NCI-H446 treated with DMSO at 0.1 percent for 48 hours (cell line): ENCODE data around the gene POLD4.
"Not testable (repeated sequence)": the region's sequence is repeated elsewhere in the genome, so short reads cannot be mapped to it uniquely, and the experiment has no call there.

Experiments used
- DNase-seq: peaks from one replicate; lab custom pipeline; 2025; lab: John Stamatoyannopoulos, UW

Gene POLD4

DNA sequence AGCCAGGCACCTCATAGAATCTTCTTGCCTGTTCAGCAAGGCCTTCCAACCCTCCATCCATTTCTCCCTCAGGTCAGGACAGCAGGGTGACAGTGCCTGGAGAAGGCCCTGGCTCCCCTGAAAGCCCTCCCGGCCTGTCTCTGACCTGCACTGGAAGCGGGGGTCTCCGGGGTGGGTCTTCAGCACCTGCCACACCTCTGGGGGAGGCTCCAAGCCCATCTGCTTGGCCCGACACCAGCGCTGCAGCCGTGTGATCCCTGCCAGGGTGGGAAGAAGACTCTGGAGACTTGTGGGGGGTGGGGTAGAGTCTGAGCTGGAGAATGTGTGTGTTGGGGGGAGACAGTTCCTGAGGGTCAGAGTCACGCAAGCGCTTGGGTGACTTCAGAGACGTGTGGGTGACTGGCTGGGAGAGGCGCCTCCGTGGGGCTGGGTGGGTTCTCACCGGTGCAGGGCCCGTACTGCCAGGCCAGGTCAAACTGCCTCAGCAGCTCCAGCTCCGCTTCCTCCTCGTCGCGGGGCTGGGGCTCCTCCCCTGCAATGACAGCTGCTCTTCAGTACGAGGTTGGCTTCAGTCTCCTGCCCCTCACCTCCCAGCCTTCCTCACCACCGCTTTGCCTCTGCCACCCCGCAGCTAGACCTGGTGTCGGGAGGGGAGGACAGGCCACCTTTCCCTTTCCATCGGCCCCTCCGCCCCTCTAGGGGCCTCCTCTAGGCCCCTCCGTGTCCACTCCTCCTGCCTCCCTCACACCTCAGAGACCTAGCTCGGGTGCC, 615 bp downstream of the POLD4 start:
- DNase-seq = no peak

- DNase-seq = peak; percentile 16
Measured at GRCh38 chr11:67351275-67352005, 1.9 kb downstream of the POLD4 start.

- DNase-seq = no peak
Measured at GRCh38 chr11:67349928-67350465, 3.3 kb downstream of the POLD4 start.

DNA sequence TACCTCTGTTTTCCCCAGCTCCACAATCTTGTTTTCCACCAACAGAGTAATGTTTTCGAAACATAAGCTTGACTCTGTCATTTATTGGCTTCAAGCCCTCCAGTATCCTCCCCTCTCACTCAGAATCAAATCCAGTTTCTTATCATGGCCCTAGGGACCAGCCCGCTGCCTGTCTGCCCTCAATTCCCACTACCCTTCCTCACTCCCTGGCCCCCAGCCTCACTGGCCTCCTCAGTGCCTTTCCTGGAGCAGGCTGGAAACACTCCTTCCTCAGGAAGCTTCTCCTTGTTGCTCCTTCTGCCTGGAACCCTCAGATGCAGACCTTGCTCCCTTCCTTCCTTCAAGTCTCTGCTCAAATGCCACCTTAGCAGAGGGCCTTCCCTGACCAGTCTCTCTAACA, 3.9 kb downstream of the POLD4 start:
- DNase-seq = no peak

DNA sequence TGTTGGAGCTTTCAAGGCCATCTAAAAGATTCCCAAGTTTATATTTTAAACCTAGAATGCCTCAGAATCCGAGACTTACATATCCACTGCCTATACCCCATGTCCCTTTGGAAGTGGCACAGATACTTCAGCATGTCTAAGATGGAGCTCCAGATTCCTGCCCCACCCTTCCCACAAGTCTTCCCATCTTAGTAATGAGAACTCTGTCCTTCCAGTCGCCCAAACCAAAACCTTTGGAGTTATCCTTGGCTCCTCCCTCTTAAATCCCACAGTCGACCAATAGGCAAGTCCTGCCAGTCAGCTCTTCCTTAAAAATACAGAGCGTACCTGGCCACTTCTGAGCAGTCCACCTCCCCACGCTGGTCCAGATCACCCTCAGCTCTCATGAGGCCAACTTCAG, 4.3 kb downstream of the POLD4 start:
- DNase-seq = no peak

DNA sequence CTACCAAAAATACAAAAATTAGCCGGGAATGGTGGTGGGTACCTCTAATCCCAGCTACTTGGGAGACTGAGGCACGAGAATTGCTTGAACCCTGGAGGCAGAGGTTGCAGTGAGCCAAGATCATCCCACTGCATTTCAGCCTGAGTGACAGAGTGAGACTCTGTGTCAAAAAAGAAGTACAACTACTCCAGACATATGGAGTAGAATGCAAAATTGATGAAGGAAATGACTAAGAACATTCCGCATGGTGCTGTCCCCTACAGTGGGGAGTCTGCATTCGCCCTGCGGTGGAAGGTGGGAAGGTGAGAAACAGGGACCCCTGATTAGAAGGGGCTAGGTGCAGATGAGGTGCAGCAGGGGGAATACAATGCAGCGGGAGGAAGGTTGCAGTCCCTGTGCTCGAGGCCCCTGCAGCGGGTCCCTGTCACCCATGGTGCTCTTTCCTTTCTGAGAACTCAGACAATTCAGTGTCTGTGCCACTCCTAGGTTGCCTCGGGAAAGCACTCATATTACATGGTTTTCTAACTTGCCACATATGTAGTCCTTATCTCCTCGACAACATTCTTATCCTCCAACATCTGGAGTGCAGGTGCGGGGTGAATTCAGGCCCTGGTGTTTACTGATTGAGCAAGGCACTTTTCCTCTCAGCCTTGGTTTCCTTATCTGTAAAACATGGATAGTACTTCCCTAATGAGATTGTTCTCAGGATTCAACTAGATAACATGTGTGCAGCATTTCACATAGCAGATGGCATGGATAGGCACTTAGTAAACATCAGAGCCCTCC, 5.2 kb downstream of the POLD4 start:
- DNase-seq = no peak

DNA sequence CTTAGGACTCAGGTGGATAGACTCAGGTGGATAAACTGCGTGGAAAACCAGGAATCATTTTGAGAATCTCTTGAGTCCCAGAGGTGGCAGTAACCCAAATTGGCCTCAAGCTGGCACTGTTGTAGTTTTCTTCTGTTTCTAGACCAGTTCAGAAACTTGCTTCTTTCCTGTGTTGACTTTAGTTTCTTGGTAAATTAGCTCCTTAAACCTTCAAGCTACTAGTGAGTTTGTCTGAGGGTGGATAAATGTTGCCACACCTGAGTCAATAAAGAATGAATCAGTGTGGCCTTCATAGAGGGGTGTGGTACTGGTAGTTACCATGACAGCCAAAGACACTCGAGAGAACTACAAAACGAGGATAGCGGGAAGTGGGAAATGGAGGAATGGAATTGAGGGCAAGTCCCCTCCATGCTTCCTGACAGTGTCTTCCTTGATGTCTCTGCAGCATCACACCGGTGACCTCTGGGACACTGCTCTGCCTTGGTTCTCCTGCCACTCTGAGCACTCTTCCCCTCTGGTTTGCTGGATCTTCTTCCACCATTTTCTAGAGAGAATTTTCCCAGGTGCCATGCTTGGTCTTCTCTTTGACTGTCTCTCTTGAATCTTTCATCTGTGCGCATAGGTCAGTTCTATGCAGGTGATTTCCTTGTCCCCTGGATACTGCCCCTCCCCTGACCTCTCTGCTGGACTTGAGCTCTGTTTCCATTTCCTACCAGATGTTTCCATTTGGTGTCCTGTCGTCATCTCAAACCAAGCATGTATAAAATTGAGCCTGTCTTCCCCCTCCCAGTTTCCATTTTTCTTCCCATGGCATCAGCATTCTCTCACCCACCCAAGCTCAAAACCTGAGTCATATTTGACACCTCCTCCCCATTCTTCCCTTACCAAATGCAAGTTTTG, 7.2 kb downstream of the POLD4 start:
- DNase-seq = no peak

DNA sequence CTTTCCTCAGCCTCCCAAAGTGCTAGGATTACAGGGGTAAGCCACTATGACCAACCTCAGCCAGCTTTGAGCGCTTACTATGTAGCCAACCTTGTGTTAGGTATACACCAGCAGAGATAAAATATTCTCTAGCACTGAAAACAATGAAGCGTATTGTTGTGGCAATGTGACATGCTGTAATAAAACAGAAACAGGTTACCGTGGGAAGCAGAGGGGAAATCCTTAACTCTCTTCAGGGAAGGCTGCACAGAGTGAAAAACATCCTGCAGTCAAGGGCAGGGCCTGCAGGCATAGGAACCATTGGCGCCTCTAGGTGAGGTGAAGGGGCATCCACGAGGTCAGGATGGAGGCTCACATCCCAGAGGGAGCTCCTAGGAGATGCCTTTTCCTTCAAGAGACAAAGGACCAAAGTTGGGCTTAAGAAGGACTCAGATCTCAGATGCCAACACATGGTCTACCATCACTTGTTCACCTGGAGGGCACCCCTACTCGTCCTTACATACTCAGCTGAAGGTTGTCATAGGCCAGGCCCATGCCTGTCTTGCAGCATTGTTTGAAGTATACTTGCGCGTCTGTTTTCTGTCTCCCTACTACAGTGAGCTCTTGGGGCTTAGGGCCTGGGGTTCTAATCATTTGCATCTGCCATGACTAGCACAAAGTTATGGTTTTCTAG, 8.0 kb downstream of the POLD4 start:
- DNase-seq = no peak

- no peak for DNase-seq
Measured at GRCh38 chr11:67344264-67344663, 9.1 kb downstream of the POLD4 start.

DNA sequence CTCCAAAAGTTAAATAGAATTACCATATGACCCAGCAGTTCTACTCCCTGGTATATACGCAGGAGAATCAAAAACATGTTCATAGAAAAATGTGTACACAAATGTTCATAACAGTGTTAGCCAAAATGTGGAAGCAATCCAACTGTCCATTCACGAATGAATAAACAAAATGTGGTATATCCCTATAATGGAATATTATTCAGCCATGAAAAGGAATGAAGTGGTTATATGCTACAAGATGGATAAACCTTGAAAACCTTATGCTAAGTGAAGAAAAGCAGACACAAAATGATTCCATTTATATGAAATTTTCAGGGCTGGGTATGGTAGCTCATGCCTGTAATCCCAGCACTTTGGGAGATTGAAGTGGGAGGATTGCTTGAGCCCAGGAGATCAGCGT, 16.1 kb downstream of the POLD4 start:
- DNase-seq = no peak

DNA sequence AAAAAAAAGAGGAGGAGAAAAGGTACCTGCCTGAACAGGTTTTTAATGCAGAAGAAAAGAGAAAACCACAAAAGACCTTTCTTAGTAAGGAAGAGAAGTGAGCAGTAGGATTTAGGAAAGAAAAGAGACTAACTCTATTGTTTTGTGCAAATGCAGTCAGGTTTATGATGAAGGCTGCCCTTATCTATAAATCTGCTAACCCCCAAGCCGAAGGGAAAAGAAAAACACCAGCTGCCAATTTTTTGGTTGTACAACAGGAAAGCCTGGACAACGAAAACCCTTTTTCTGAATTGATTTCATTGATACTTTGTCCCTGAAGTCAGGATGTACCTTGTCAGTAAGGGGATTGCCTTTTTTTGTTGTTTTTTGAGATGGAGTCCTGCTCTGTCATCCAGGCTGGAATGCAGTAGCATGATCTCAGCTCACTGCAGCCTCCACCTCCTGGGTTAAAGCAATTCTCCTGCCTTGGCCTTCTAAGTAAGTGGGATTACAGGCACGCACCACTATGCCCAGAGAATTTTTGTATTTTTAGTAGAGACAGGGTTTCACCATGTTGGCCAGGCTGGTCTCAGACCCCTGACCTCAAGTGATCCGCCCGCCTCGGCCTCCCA, 21.2 kb downstream of the POLD4 start:
- no peak for DNase-seq

DNA sequence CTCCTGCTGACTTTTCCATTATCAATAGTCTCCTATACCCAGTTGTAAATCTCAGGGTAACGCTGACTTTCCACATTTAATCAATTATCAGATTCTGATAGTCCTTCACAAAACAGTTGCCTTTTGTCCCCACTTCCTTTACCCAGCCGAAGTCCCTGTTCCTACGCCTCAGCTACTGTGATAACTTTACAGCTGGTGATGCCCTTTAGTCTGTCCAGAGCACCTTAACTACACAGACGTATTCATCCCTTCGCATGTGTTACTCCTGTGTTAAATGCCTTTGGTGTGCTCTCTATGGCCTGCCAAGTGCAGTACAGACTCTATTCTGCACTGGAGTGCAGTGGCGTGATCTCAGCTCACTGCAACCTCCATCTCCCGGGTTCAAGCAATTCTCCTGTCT, 29.8 kb downstream of the POLD4 start:
- no peak for DNase-seq

DNA sequence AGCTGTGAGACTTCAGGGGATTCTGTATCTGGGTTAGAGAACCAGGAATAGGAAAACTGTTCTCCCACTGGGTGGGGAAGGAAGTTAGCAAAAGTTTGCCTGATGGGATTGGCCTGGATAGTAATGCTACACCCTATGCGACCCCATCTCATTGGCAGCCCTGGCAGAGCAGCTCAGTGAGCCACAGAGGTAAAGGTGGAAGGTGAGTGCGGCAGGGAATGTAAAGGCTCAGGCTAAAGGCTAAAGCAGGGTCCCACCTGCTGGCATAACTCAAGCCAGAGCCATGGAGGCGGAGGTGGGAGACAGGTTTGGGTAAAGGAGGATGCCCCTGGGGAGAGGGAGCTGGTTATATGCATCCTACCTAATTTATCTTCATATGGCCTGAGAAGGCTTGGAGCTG, 31.3 kb downstream of the POLD4 start:
- no peak for DNase-seq

DNA sequence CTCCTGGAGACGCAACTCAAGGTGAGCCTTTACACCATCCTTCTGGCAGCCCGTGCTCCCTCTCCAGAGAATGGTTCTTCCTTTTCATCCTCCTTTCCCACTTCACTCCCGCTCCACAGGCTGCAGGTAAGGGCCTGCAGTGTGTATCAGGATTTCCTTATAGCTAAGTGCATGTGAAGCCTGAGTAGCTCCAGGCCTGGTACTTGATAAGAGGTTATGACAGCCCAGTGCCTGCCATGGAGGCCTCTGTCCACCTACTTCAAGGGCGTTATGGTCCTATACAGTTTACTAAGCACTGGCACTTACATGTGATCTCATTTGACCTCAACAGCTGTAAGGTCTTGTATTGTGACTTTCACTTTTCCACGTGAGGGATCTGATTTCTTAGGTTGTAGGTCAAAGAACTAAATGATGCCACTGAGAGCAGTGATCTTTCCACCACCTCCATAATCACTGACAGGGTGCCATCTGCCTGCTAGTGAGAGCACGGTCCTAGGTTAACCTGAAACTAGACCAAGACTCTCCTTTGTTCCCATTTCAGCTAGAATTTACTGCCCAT, 32.0 kb downstream of the POLD4 start:
- DNase-seq = no peak

DNA sequence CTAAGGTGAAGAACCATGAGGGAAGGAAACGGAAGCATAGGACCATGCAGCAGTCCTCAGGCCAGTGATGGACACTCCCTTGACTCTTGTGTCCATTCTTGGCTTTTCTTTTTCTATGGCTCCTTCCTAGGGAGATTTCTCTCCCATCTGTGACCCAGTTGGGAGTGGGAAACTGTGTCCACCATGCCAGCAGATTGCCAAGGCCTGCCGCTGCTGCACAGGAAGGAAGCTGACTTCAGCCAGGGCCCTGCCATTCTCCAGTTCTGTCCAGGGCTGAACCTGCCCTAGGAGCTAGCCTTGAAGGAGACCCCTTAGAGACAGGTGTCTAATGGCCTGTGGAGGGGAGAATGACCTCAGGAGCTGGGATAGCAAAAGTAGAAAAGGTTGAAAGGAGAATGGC, 32.7 kb downstream of the POLD4 start:
- no peak for DNase-seq

- no peak for DNase-seq
Measured at GRCh38 chr11:67320011-67320410, 33.3 kb downstream of the POLD4 start.

GRCh38 chr11:67318876-67319275, 34.5 kb downstream of the POLD4 start:
- not testable (repeated sequence) for DNase-seq

- no peak for DNase-seq
Measured at GRCh38 chr11:67317888-67318555, 35.3 kb downstream of the POLD4 start.

- DNase-seq = peak; percentile 85
Measured at GRCh38 chr11:67317205-67317887, 36.0 kb downstream of the POLD4 start.
